ENCODE results near the gene ARL15. TPM values are rescaled to one million over a fixed set of nuclear protein-coding genes. Genes with fewer than 3 reads are reported as not detected.

Gene ARL15
- polyA plus RNA-seq, 4 donors: 25.7 to 39.3 (median 30.9) TPM

DNA sequence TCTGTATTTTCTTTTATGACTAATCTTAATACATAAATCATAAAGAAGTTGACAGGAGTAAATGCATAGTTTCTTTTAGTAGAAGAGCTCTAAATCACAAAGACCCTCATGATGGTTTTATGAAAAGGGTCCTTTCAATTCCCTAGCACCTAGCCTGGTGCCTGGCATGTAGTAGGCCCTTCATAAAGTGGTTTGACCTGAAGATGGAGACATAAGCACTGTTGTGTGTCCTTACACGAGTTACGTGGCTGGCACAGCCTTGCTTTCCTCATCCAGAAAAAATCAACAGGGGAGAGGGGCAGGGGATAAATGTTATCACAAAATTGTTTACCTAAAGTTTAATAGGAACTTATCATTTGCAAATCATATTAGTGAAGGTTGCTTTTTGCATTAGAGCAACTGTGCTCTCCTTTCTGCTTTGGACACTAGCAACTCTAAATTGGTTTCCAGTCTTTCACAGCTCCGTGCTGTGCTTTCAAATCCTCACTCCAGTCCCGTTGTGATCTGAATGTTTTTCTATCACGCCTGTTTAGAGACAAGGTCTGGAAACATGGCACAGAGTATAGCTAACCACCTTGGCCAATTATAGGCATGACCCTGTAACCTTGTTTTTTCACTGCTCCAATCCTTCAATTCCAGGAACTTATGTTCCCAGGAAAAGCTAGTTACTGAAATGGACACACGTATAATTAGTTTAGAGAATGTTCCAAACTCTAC, 55.7 kb downstream of the ARL15 start:
- no peak for DNase-seq (ENCODE audit: low read depth in 4 of 4, low spot score in 3 of 4)

DNA sequence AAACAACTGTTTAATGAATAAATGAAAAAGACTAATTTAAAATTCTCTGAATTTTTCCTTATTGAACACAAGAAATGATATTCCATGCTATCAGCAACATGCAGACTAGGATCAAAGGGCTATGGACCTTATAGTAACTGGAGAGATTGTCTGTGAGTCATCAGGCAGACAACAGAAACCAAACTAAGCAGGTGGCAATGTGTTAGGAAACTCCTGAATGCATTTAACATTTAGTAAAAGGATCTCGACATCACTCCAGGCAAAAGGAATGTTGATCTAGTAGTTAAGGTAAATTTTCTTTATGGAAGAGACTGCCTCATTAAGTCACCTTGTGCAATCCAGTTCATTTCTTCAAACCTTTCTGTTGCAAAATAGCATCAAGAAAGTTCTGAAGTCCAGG, 58.4 kb downstream of the ARL15 start:
- DNase-seq (ENCODE audit: low read depth in 4 of 4, low spot score in 3 of 4): no peak

DNA sequence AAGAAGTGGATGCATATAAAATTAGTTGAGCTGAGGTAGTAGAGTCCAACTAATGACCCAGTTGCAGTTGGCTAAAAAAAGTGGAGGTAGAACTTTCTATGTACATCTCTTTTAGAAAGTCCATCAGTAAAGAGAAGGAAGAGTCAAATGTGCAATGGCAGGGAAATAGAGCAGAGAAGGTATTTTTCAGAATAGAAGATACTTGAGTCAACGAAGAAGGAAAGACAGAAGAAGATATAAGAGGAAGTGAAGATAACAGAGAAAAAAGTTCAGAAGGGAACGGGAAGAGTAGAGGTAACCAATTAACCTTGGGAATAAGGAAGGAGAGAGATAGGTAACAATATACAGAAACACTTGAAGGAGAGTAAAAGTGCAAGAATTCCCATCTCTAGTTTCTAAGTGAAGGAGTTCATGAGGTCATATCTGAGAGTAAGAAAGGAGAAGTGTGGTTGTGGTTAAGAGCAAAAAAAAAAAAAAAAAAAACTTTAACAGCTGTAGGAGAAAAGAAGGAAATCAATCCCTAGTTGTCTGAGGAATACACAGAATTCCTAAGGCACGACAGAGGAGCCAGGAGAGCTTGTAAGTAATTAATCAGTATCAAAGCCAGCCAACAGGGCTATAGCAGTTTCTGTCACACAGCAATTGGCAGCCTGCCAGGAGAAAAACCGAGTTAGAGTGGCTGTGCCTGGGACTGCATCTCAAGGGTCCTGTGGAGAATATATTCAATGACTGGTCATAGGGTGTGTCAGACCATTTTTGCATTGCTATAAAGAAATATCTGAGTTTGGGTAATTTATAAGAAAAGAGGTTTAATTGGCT, 61.0 kb downstream of the ARL15 start:
- no peak for DNase-seq (ENCODE audit: low read depth in 4 of 4, low spot score in 3 of 4)

DNA sequence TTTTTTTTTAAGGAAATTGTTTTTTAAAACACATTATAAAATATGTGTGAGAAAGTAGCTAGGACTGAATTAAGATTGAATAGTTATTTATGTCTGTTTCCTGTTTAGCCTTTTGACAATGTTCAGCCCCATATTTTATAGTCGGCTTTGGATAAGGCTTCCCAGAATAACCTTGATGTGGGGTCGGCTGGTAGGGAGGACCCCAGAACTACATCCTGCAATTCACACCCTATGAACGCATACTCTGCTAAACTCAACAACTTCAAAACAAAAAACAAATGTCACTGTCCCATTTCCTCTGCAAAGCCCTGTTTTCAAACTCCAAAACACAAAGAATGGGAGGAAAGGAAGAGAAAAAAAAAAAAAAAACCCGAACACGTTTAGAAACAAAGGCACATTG, 63.1 kb downstream of the ARL15 start:
- no peak for DNase-seq (ENCODE audit: low read depth in 4 of 4, low spot score in 3 of 4)

DNA sequence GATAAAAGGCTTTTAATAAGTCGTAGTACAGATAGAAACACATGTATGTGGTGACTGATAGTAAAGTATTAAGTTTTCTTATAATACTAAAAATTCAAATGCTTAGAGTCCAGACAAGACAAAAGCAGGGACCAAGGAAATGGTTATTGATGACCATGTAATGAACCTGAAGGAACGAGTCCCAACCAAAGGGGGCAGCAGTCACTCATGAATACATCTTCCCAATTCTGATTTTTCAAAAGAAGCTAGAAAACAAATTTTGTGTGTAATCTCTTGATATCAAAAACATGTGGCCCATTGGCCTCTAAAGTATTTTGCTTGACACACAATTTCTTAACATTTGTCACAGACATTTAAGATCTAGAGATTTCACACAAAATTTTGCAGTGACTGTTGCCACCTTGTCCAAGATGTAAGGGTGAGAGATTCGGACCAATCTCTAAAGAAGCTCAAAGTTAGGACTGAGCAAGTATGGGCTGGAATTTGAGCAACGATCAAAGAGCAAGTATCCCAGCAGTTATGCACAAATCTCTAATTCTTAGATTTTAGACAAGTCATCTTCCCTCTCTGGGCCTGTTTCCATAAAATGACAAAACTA, 66.8 kb downstream of the ARL15 start:
- DNase-seq (ENCODE audit: low read depth in 4 of 4, low spot score in 3 of 4): no peak

DNA sequence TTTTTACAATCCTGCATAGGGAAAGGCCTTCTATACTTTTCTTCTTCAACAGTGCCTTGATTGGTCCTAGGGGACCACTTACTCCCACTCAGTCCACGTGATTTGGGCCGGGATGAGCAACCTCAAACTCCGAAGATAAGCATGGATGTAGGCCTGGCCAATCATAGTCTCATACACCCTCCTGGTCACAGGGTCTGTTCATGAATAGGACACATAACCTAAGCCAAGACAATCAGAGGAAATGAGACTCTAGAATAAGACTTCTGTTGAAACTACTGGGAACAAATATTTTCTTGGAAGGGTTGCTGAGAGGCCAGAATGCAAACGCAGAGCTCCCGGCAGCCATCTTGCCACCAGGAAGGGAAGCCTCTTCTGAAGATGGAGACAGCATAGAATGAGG, 68.1 kb downstream of the ARL15 start:
- no peak for DNase-seq (ENCODE audit: low read depth in 4 of 4, low spot score in 3 of 4)

DNA sequence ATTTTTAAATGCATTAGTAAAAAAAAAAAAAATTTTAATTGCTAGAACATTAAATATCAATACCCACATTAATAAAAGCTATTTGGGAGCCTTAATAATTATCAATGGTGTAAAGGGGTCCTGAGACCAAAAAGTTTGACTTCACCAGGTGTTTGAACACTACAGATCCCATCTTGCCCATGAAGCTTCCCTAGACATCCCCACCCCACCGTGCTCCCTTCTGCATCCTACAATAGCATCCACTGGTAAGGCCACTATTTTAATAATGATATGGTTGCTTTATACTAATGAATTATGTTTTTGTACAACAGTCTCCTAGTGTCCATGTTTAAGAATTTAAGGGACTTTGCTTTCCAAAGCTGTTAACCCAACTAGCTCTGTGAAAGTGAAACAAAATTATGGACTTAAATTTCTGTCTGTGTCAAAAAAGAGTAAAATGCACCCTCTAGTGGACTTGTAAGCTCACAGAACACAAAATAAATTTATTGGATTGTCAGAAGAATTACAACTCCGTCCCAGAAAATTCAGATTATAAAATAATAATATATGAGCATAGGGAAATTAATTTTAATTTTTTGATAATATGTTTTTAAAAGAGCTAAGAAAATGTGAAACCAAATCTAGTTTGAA, 76.0 kb downstream of the ARL15 start:
- DNase-seq (ENCODE audit: low read depth in 4 of 4, low spot score in 3 of 4): no peak

DNA sequence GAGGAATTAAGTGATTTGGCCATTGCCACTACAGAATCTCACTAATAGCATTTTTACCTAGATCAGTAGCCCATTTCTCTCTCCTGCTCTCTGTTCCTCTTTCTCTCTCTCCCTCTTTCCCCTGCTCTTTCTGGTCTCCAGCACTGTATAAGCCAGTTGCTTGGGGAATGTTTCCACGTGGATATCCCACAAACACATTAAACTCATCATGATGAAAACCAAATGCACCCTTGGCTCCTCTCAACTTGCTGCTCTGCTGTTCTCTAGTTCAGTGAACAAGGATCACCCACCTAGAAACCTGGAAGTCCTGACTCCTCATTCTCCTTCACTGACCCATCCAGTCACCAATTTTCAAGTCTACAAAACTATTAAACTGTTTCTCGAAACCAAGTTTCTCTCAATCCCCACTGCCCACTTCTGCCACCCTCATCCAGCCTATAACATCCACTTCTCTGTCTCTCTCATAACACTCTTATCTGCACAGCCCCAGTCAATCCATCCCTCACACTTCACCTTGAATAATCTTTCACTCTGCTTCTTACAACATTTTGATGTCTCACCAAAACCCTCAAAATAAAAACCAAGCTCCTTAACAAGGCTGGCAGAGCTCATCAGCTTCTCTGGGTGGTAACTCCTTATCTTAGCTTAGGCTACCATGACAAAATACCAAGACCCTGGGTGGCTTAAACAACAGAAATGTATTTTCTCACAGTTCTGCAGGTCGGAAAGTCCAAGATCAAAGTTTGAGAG, 79.3 kb downstream of the ARL15 start:
- DNase-seq (ENCODE audit: low read depth in 4 of 4, low spot score in 3 of 4): no peak

DNA sequence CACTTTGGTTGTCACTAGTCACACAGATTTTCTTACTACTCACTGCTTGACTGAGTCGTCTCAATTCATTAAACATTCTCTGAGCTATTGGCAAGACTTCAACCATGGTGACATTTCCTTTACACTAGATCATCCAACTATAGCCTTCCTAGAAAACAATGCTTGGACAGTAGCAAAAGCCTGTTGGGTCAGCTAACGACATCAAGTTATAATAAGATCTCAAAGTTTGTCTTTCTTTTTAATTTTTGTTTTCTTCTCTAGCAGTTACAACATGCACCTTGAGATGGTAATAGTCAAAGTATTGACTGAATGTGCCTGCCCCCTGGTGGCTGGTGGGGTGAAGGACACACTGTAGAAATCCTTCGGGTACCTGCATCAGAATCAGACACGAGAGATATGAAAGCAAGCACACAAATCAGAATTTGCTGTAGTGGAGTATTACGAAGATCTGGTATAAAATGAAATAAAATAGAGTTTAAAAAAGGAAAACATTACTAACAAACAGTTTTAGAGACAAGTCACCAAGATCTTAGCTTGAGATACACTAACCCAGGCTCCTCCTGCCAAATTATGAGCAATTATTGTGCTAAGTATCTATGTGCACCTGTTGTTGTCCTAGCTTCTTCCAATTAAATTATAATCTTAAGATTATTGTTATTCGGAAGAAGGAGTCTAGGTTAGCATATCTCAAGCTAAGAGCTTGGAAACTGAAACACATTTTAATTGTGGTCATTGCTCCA, 81.2 kb downstream of the ARL15 start:
- no peak for DNase-seq (ENCODE audit: low read depth in 4 of 4, low spot score in 3 of 4)

DNA sequence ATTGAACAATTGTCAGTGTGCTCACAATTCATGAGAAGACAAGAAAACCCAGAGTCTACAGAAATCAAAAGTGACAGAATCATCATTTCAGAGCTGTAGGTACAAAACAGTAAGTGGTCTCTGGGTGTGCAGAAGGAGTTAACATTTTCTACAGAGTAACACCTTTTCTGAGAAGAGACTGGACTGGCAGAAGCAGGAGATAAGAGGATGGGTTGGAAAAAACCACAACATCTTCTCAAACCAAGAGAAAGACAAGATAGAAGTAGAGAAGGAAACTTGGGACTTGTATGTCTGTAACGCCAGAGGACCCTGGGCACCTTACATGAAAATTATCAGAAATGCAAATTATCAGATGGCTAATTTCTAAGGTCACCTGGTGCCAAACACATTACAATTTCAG, 82.6 kb downstream of the ARL15 start:
- no peak for DNase-seq (ENCODE audit: low read depth in 4 of 4, low spot score in 3 of 4)

DNA sequence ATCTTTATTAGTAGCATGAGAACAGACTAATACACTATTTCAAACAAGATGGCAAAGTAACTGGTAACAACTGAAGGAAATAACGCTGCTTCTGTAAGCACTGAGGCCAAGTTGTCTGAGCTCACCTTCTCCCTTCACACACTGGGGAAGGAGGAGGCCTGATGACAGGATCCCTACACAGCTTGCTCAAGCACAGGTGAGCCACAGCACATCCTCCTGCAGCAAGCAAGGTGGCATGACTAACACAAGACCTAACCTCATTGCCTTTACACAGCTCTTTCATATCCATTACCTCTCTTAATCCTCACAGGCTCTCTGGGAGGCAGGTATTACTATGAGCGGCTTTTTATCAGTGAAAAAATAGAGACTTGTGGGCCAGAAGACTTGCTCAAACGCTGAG, 83.3 kb downstream of the ARL15 start:
- DNase-seq (ENCODE audit: low read depth in 4 of 4, low spot score in 3 of 4): no peak

DNA sequence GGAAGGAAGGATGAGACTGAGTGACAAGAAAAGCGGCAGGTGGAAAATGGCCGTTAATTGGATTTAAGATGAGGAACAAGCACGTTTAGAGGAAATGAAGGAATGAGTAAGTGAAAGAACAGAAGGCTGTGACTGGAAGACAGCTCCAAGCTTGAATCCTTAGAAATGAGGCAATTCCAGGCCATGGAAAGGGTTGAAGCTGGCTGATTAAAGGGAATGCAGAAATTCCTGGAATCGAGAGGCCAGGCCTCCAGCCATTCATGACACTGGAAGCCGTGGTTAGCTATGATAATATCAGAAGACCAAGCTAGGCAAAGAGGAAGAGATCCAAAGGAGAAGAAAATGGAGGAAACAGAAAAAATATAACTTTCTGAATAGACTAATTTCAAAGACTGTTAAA, 84.2 kb downstream of the ARL15 start:
- no peak for DNase-seq (ENCODE audit: low read depth in 4 of 4, low spot score in 3 of 4)

DNA sequence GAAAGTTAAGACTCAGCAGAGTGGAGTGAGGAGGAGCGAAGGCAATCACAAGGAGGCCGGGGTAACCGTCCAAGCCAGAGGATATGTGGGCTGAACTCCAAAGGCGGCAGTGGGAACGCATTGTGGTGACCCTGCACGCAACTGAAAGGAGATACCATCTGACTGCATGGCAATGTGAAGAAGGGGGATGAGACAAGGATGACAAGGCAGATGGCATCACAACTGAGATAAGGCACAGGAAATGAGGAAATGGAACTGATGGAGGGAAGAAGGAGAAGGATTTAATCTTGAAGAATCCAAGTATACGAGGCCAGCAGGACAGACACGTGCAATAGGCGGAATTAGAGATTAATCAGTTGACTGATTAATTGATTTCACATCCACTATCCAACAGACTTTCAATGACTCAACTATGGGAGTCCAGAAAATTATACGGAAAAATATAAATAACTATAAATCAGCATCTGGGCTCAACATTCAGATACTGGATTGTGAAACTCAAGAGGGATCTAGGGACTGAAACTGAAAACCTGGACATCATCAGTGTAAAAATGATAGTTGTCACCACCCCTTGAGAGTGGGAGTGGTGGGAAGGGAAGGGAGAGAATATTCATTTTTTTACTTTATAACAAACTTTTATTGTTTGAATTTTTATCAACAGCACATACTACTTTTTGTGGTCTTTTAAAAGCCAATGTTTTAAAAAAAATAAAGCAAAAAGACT, 86.1 kb downstream of the ARL15 start:
- no peak for DNase-seq (ENCODE audit: low read depth in 4 of 4, low spot score in 3 of 4)

DNA sequence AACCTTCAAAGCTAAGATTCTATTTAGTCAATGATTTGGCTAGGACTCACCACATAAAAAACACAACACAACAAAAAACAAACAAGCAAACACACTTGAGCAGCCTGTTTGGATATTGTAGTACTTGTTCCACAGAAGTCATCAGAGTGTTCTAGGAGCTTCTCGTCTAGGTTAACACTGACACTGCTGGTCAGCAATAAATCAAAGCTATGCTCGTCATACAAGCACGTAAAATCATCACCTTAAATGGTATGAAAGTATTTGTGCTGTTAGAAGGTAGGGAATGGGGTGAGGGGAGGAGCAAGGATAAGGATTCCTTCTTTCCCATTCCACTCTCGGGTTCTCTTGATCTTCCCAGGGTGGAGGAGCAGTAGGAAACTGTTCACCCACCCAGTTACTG, 88.0 kb downstream of the ARL15 start:
- no peak for DNase-seq (ENCODE audit: low read depth in 4 of 4, low spot score in 3 of 4)

DNA sequence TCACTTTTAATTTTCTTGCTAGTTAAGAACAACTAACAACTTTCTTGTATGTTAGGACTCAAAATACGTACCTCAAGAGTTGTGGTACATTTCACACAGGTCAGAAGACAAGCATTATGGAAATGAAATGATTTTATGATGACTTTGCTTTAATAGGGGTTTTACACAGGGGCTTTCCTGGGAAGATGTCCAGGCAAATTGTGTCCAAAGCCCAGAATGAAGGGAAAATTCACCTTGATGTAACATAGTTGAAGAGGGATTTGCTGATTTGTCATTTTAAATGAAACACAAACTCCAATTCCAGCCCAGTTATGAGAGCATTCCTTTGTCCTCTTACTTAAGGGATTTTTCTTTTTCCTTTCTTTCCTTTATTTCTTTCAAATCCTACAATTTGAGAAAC, 89.2 kb downstream of the ARL15 start:
- no peak for DNase-seq (ENCODE audit: low read depth in 4 of 4, low spot score in 3 of 4)

DNA sequence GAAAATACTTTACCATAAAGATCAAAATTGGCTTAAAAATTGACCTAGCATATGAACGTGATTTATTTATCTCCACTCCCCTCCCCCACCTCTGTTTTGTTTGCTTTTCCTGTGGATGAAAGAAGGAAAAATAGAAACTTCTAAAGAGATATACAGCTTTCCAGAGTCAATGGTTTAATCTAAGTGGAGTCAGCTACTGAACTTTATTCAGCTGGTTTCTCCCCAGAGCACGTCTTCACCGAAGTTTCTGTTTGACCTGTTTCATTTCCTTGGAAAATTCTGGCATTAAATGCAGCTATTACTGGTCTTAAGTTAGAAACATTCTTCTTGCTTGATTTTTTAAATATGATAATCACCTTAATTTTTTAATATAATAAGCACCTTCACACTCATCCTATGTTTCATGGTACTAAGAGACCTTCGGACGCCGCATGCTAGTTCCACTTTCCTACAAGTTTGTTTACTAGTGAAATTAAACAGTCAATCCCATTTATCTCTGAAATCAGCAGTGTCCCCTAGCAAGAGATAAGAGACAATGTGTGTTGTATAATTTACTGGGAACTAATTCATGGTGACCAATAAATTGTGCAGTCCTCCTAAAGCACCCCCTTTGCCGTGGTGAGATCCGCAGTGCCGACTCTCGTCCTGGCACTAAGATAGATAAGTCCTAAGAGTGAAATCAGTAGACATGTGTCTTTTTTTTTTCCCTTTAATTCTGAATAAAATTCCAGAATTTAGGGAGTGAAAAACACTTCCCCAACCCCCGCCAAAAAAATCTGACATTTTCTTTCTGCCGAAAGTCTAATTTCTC, 89.9 kb downstream of the ARL15 start:
- no peak for DNase-seq (ENCODE audit: low read depth in 4 of 4, low spot score in 3 of 4)

DNA sequence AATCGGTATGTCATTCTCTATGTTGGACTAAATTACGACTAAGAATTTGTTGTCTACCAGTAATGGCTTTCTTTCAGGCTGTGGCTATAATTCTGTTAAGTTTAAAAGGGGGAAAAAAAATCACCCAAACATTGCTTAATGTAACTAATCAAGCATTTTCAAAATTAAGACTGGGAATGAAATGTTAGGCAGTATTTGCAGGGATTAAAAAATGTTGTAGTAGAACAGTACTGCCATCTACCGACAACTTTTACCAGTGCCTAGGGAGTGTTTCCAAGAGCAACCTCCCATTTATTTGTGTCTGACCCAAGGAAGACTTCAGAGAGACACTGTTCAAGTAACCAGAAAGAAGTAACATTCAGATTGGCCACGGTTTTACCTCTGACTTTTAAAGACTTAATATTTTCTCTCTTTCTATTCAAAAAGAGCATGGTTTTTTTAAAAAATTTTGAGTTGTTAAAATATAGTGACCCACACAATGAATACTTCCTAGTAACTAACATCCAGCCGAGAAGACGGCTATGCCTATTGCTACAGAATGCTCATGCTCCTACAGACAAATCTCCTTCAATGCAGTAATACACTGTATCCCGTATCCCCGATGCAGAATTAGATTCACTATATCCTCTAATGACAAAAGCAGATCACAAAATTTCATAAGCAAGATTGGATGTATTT, 92.4 kb downstream of the ARL15 start:
- peak in 3 of 4 donors; percentile 60 to 73 (median 67) for DNase-seq (ENCODE audit: low read depth in 4 of 4, low spot score in 3 of 4)

DNA sequence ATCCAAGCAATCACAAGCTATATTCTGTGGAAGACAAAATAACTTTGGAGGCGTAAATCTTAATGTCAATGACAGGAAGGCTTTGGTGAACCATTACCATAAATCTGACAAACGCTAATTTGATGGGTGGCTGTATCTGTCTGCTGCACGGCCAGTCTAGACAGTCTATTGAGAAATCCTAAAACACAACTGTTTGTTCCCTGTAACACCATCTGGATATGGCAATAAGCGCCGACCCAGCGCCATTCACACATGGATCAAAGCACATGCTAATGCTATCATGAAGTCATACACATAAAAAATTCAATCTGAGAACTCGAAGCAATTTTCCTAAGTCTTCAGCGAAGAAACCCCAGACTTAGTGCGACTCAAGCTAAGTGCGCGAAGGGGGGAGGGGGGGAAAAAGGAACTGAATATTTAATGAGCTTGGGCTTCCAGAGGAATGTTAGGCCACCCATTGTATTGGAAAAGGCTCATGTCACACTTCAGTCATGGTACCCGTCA, 95.1 kb downstream of the ARL15 start:
- no peak for DNase-seq (ENCODE audit: low read depth in 4 of 4, low spot score in 3 of 4)

Data from left renal pelvis (tissue), 4 donors.